ENCODE results near the gene CFAP46. TPM values are rescaled to one million over a fixed set of nuclear protein-coding genes. Genes with fewer than 3 reads are reported as not detected.

The CFAP46 gene
- total RNA-seq, 4 donors from 2014 or later, result 0.19 to 0.92 (median 0.54) TPM

DNA sequence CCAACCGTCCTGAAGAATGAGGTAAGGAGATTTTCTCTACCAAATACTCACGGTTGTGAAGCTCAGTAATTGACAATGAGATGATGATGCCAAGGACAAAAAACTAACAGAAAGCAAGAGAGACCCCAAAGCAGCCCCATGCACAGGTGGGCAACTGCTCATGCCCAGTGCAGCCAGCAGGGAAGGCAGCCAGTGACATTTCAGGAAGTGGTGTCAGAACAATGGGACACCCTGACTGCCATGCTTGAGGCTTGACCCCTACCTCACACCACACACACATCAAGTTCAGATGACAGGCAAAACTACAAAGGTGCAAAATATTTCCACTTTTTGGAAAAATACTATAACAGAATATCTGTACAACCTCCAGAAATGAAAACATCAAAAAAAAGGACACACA, 66.9 kb downstream of the CFAP46 start:
- Histone ChIP-seq H3K4me3 (no peak overlapping the region), H3K4me1 (no peaks in the 10 kb centered on the region), H3K27ac (no peak overlapping the region), H3K27me3 (peaks cover 0 to 82% (median 3%) of the 10 kb centered on the region in 4 donors), H3K36me3 (no peaks in the 10 kb centered on the region), H3K9me3 (peaks cover 0 to 6% (median 0%) of the 10 kb centered on the region in 3 donors)
- WGBS, 2 donors, result 65% methylated on average over 2 of the region's 2 CpGs
- no peak for TF ChIP-seq POLR2A (IDR thresholded peaks at IDR 0.05)
- TF ChIP-seq, protein P1, sequence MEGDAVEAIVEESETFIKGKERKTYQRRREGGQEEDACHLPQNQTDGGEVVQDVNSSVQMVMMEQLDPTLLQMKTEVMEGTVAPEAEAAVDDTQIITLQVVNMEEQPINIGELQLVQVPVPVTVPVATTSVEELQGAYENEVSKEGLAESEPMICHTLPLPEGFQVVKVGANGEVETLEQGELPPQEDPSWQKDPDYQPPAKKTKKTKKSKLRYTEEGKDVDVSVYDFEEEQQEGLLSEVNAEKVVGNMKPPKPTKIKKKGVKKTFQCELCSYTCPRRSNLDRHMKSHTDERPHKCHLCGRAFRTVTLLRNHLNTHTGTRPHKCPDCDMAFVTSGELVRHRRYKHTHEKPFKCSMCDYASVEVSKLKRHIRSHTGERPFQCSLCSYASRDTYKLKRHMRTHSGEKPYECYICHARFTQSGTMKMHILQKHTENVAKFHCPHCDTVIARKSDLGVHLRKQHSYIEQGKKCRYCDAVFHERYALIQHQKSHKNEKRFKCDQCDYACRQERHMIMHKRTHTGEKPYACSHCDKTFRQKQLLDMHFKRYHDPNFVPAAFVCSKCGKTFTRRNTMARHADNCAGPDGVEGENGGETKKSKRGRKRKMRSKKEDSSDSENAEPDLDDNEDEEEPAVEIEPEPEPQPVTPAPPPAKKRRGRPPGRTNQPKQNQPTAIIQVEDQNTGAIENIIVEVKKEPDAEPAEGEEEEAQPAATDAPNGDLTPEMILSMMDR (IDR thresholded peaks at IDR 0.05), result no peak
- no peak for DNase-seq
- intact Hi-C loops (cut with DNase I), result no loop called here

GRCh38 chr10:132873395-132873794, 69.0 kb downstream of the CFAP46 start:
- 80 to 88% methylated on average over 5 to 7 of the region's 12 CpGs for whole genome bisulfite sequencing, 2 donors
- TF ChIP-seq, protein P1 (IDR thresholded peaks at IDR 0.05), result no peak
- no peak for TF ChIP-seq POLR2A (IDR thresholded peaks at IDR 0.05)
- Histone ChIP-seq H3K36me3 (no peaks in the 10 kb centered on the region), H3K27ac (no peak overlapping the region), H3K4me1 (no peaks in the 10 kb centered on the region), H3K9me3 (peaks cover 0 to 6% (median 0%) of the 10 kb centered on the region in 3 donors), H3K4me3 (no peak overlapping the region), H3K27me3 (peaks cover 0 to 73% (median 3%) of the 10 kb centered on the region in 4 donors)
- intact Hi-C loops (cut with DNase I), result no loop called here
- DNase-seq, result no peak

GRCh38 chr10:132872658-132873057, 69.7 kb downstream of the CFAP46 start:
- intact Hi-C loops (cut with DNase I), result no loop called here
- Histone ChIP-seq H3K36me3 (no peaks in the 10 kb centered on the region), H3K27ac (no peak overlapping the region), H3K9me3 (peaks cover 0 to 6% (median 0%) of the 10 kb centered on the region in 3 donors), H3K27me3 (peaks cover 0 to 72% (median 3%) of the 10 kb centered on the region in 4 donors), H3K4me3 (no peak overlapping the region), H3K4me1 (no peaks in the 10 kb centered on the region)
- no peak for TF ChIP-seq POLR2A (IDR thresholded peaks at IDR 0.05)
- DNase-seq, result no peak
- 79 to 92% methylated on average over 9 to 11 of the region's 13 CpGs for WGBS, 2 donors

DNA sequence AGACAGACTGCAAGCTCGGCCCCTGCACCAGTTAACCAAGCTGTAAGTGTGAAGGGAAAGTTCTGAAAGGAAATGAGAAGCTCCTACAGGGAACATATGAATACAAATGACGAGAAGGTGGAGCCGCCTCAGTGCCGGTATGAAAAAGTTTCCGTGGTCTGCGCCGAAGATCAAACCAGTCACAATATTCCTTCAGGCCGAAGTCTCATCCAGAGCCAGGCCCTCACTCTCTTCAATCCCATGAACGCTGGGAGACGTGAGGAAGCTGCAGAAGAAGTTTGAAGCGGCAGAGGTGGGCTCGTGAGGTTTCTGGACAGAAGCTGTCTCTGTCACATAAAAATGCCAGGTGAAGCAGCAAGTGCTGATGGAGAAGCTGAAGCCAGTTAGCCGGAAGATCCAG, 71.9 kb downstream of the CFAP46 start:
- Histone ChIP-seq H3K9me3 (peaks cover 0 to 6% (median 0%) of the 10 kb centered on the region in 3 donors), H3K27ac (no peak overlapping the region), H3K36me3 (no peaks in the 10 kb centered on the region), H3K4me1 (no peaks in the 10 kb centered on the region), H3K4me3 (no peak overlapping the region), H3K27me3 (peaks cover 0 to 68% (median 0%) of the 10 kb centered on the region in 4 donors)
- no peak for DNase-seq
- TF ChIP-seq, protein P1 (IDR thresholded peaks at IDR 0.05), result no peak
- no peak for TF ChIP-seq POLR2A (IDR thresholded peaks at IDR 0.05)
- 87 to 92% methylated on average over 13 of the region's 13 CpGs for WGBS, 2 donors
- intact Hi-C loops (cut with DNase I), result no loop called here

- TF ChIP-seq, protein P1 (IDR thresholded peaks at IDR 0.05), result no peak
- no peak for TF ChIP-seq POLR2A (IDR thresholded peaks at IDR 0.05)
- no peak overlapping the region for H3K4me3 ChIP-seq
- intact Hi-C loops (cut with DNase I), result no loop called here
- 87 to 90% methylated on average over 16 of the region's 16 CpGs for WGBS, 2 donors
- peaks cover 0 to 6% (median 0%) of the 10 kb centered on the region in 3 donors for H3K9me3 ChIP-seq
- no peak for DNase-seq
- H3K27me3 ChIP-seq, result peaks cover 0 to 72% (median 0%) of the 10 kb centered on the region in 4 donors
- no peaks in the 10 kb centered on the region for H3K4me1 ChIP-seq
- no peaks in the 10 kb centered on the region for H3K36me3 ChIP-seq
- H3K27ac ChIP-seq, result no peak overlapping the region
These were observed 72.7 kb downstream of the CFAP46 start for GRCh38 chr10:132869621-132870020.

GRCh38 chr10:132868995-132869394, 73.4 kb downstream of the CFAP46 start:
- Histone ChIP-seq H3K27ac (no peak overlapping the region), H3K4me1 (no peaks in the 10 kb centered on the region), H3K36me3 (no peaks in the 10 kb centered on the region), H3K9me3 (peaks cover 0 to 6% (median 0%) of the 10 kb centered on the region in 3 donors), H3K27me3 (peaks cover 0 to 75% (median 0%) of the 10 kb centered on the region in 4 donors), H3K4me3 (no peak overlapping the region)
- DNase-seq, result no peak
- TF ChIP-seq POLR2A (IDR thresholded peaks at IDR 0.05), result no peak
- TF ChIP-seq, protein P1 (IDR thresholded peaks at IDR 0.05), result no peak
- 80% methylated on average over 4 of the region's 26 CpGs; no CpG with 5 or more reads in 1 of the 2 donors for WGBS, 2 donors
- intact Hi-C loops (cut with DNase I), result no loop called here

Measured in esophagus squamous epithelium (tissue), 5 donors.